Cardiac atrium fibroblast (primary cell): Measurements from ENCODE around the gene HPCAL4. TPM values are rescaled to one million over a fixed set of nuclear protein-coding genes. Genes with fewer than 3 reads are reported as not detected.

Source experiments
- total RNA-seq: library from RNA; depleted of rRNA; stranded (reverse); fragments of >200 nt; gene quantifications from 2 replicates; pipeline ENCODE4 v1.2.3, GENCODE V29; 2015

Gene HPCAL4
- total RNA-seq: under 0.01 TPM in 1 of 2 replicates, not detected in the other

DNA sequence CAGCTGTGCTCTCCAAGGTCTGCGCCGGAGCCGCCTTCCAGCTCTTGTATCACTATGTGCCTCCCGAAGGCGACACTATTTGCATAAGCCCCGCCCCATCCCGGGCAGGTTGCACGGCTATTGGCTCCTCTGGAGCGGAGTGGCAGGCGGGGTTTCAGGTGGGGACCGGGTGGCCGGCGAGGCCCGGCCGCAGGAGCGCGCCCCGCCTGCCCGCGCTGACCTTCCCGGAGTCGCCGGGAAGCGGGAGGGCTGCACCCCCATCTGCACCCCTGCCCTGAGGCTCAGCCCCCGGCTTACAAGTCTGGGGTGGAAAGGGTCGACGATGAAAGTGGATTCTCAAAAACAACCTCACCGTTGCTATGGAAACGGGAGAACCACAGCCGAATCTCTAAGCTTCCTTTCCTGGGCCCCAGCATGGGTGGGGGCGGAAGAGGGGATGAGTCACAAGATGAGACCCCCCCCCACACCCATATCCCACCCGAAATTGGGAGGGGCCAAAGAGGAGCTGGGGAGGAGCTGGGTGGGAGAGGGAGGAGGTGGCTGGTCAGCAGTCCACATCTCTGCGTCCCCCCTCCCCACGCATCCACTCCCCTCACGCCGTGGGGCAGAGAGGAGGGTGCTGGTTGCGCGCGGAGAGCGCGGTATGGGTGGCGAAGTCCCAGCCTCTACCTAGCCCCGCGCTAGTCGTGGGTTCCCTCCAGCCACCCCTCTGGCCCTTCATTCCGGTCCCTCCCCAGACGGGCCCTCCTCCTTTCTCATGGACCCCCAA lies at the start of gene HPCAL4:
TSS of gene HPCAL4 (minus strand) at position 51 of the 769 bp plus-strand sequence. CDS start 6,830 bp downstream, outside the sequence.

GRCh38 chr1:39738622-39739366 lies 47.6 kb upstream of the HPCAL4 start, which contains the start of gene PPIE:
TSS of gene PPIE (plus strand) at chr1:39738882. CDS start at chr1:39738901, 19 bp downstream.

GRCh38 chr1:39671793-39672550 lies 19.3 kb downstream of the HPCAL4 start, which contains the start of gene NT5C1A:
TSS of gene NT5C1A (minus strand) at chr1:39672107. CDS start at chr1:39672038, 69 bp downstream.

DNA sequence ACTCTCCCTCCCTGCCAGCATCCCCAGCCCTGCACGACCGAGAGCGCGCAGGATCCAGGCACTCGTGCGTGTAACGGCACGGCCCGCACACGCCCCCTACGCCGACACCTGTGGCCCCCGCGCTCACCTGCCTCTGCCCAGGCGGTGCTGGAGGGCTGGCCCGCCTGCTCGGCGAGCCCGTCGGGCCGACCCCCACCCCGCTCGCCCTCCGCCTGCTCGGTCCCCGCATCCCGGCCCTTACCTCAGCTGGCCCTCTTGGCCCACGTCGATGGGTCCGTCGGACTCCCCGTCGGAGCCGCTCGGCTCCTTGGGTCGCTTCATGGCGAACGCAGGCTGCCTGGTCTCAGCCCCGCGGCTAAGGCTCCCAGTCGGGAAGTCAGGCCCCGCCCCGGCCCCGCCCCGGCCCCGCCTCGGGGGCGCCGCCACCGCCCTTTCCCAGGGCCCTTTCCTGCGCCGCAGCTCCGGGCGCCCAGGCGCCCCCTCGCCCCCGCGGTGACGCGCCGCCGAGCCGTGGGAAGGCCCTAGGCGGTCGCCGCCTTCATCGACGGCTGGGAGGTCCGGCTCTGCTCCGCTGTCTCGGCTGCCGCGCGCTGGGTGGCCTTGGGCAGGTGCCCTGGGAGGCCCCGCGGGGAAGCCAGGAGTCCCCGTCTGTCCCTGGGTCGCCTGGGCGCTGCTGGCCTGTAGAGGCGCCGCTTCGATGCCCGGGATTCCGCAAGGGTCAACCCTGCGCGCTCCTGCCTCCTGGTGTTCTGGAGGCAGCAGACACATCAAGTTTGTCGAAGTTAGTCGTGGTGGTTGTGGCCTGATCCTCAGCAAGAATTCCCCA lies 51.7 kb downstream of the HPCAL4 start, which contains the start of gene HEYL:
TSS of gene HEYL (minus strand) at position 339 of the 826 bp plus-strand sequence. CDS start at position 321, 18 bp downstream.

Other genes with a start within 250 kb of the HPCAL4 start
- gene BMP8A, start 199.8 kb downstream of the HPCAL4 start, total RNA-seq: 0.49 and 0.90 TPM in 2 replicates
- 130 and 214 TPM in 2 replicates for gene PABPC4, start 114.6 kb downstream of the HPCAL4 start, total RNA-seq
- gene HEYL, start 51.8 kb downstream of the HPCAL4 start, total RNA-seq: 2.5 and 8.6 TPM in 2 replicates
- gene NT5C1A, start 19.3 kb downstream of the HPCAL4 start, total RNA-seq: not detected in 2 replicates
- 33.2 and 39.0 TPM in 2 replicates for gene PPIE, start 47.4 kb upstream of the HPCAL4 start, total RNA-seq
- gene OXCT2, start 79.9 kb upstream of the HPCAL4 start, total RNA-seq: 2.2 and 2.4 TPM in 2 replicates
- under 0.01 TPM in 1 of 2 replicates, not detected in the other for gene BMP8B, start 97.4 kb upstream of the HPCAL4 start, total RNA-seq
- gene TRIT1, start 192.1 kb upstream of the HPCAL4 start, total RNA-seq: 9.6 and 11.3 TPM in 2 replicates
- gene MYCL, start 210.5 kb upstream of the HPCAL4 start, total RNA-seq: 0.54 and 0.81 TPM in 2 replicates